B cell (primary cell): ENCODE results near the gene FBXO3.

Experiments
- CTCF ChIP-seq: fragments of 200-600 bp; IDR thresholded peaks from one replicate; pipeline ENCODE4 v1.8.0; 2022; ENCODE audit warnings: antibody characterized with exemption, mild to moderate bottlenecking
- EZH2 ChIP-seq: IDR thresholded peaks from 2 replicates; pipeline ENCODE4 v1.6.1; 2012; ENCODE audit warnings: borderline replicate concordance, low read depth, mild to moderate bottlenecking, moderate library complexity, low read length; ENCODE audit not compliant: insufficient read depth, poor library complexity, severe bottlenecking

- no peak for TF ChIP-seq CTCF
- TF ChIP-seq EZH2 = no peak
Measured at GRCh38 chr11:33772870-33773269, 1.4 kb downstream of the FBXO3 start.
